GM12878 (cell line): Measurements from ENCODE around the gene PLG. TPM values are rescaled to one million over a fixed set of nuclear protein-coding genes. Genes with fewer than 3 reads are reported as not detected.

Source experiments
- ATAC-seq: fragments of 200-7000 bp; cut with Tn5 transposase; 3 replicates; pipeline ENCODE4 v1.9.1; 2020; ENCODE audit warnings: mild to moderate bottlenecking, moderate library complexity
- BruUV-seq: library from RNA; stranded (reverse); fragments of 400-500 nt; replicated peaks from 2 replicates; lab custom pipeline; 2021; lab: Mats Ljungman, UMichigan
- CTCF ChIA-PET: fragments of 300-600 bp; sonication (Branson Sonifier 250); formaldehyde crosslinking; extraction: SDS; loops from one replicate; lab custom pipeline; 2021; ENCODE audit warnings: inconsistent platforms; lab: Yijun Ruan, JAX
- POLR2A ChIA-PET: fragments of 350-600 bp; formaldehyde crosslinking; extraction: SDS; loops from one replicate; lab custom pipeline; 2021; ENCODE audit warnings: inconsistent platforms; lab: Charles Lee
- RAD21 ChIA-PET: fragments of 300-600 bp; sonication (Branson Sonifier 250); formaldehyde crosslinking; loops from one replicate; lab custom pipeline; 2023; ENCODE audit warnings: antibody characterized with exemption; ENCODE audit not compliant: unreplicated experiment; lab: Charles Lee
- SMC1A ChIA-PET: fragments of 300-600 bp; sonication (Branson Sonifier 250); formaldehyde crosslinking; loops from one replicate; lab custom pipeline; 2023; ENCODE audit not compliant: unreplicated experiment, uncharacterized antibody; lab: Charles Lee
- DNase-seq: peaks from one replicate; pipeline ENCODE4 v3.0.0-alpha.2; 2011; ENCODE audit warnings: low read depth, low spot score
- FAIRE-seq: peaks from 3 replicates; lab custom pipeline; 2011; peaks lifted over from hg19 to GRCh38; lab: Jason Lieb, UNC
- H2AFZ ChIP-seq: 2 replicates; pipeline ENCODE4 v1.6.0; 2011; ENCODE audit warnings: low read depth, low read length, control low read depth; ENCODE audit not compliant: control insufficient read depth
- H3K27ac ChIP-seq: 2 replicates; pipeline ENCODE4 v1.5.1; 2011; ENCODE audit warnings: control low read depth; ENCODE audit not compliant: control insufficient read depth, insufficient read depth
- H3K27me3 ChIP-seq, 2 experiments: replicated peaks in 1 of 2; 2 replicates each; pipeline versions ENCODE4 v1.6.0 to v1.6.1; 2011; ENCODE audit warnings: low read length in 1 of 2; ENCODE audit not compliant: control insufficient read depth in 2 of 2, insufficient read depth in 2 of 2
- H3K36me3 ChIP-seq, 2 experiments: 2 replicates each; pipeline ENCODE4 v1.5.1; 2011; ENCODE audit warnings: low read length in 1 of 2; ENCODE audit not compliant: control insufficient read depth in 2 of 2, insufficient read depth in 2 of 2
- H3K4me1 ChIP-seq: 2 replicates; pipeline ENCODE4 v1.6.1; 2011; ENCODE audit warnings: mild to moderate bottlenecking, low read length, moderate library complexity, mixed read lengths; ENCODE audit not compliant: control insufficient read depth, insufficient read depth
- H3K4me2 ChIP-seq: 2 replicates; pipeline ENCODE4 v1.6.0; 2011; ENCODE audit warnings: control low read depth; ENCODE audit not compliant: control insufficient read depth, insufficient read depth
- H3K4me3 ChIP-seq: fragments of 200-600 bp; sonication (generic); 2 replicates; pipeline ENCODE4 v1.5.1; 2016
- H3K79me2 ChIP-seq: 2 replicates; pipeline ENCODE4 v1.6.0; 2011; ENCODE audit warnings: low read length; ENCODE audit not compliant: control insufficient read depth, insufficient read depth
- H3K9ac ChIP-seq: 2 replicates; pipeline ENCODE4 v1.8.0; 2011; ENCODE audit warnings: low read length, control low read depth, mixed read lengths; ENCODE audit not compliant: control insufficient read depth, insufficient read depth
- H3K9me3 ChIP-seq: replicated peaks from 3 replicates; pipeline ENCODE4 v1.5.1; 2011; ENCODE audit warnings: mild to moderate bottlenecking, low read length; ENCODE audit not compliant: control insufficient read depth, insufficient read depth
- H4K20me1 ChIP-seq: 2 replicates; pipeline ENCODE4 v1.6.0; 2011; ENCODE audit not compliant: control insufficient read depth, insufficient read depth
- CEBPB ChIP-seq, 2 experiments: fragments of 150-350 bp in 1 of 2; IDR thresholded peaks; 2 replicates each; pipeline ENCODE4 v1.6.1; 2012 to 2014; ENCODE audit warnings: low read depth in 2 of 2, low read length in 2 of 2, borderline replicate concordance in 1 of 2, inconsistent platforms in 1 of 2
- EP300 ChIP-seq, 2 experiments: fragments of 150-350 bp in 1 of 2; IDR thresholded peaks; 2 replicates each; pipeline ENCODE4 v1.6.1; 2011 to 2012; ENCODE audit warnings: low read depth in 2 of 2, low read length in 2 of 2, borderline replicate concordance in 1 of 2, improper control_type of control experiment in 1 of 2, inconsistent platforms in 1 of 2; ENCODE audit not compliant: control insufficient read depth in 1 of 2
- FOXM1 ChIP-seq: IDR thresholded peaks from 2 replicates; pipeline ENCODE4 v1.6.1; 2012; ENCODE audit warnings: low read depth, mild to moderate bottlenecking, inconsistent platforms, low read length, moderate library complexity
- GATAD2B ChIP-seq: fragments of 450-650 bp; conservative IDR thresholded peaks from 2 replicates; pipeline ENCODE4 v1.6.1; 2017; ENCODE audit warnings: low read depth, mild to moderate bottlenecking, moderate library complexity
- IKZF2 ChIP-seq, 2 experiments: fragments of 450-650 bp; IDR thresholded peaks; 2 replicates each; pipeline ENCODE4 v1.6.1; 2017; ENCODE audit warnings: mild to moderate bottlenecking in 2 of 2, moderate library complexity in 2 of 2
- MEF2B ChIP-seq: fragments of 450-650 bp; IDR thresholded peaks from 2 replicates; pipeline ENCODE4 v1.6.1; 2018; ENCODE audit warnings: mild to moderate bottlenecking, moderate library complexity; ENCODE audit not compliant: partially characterized antibody, poor library complexity, severe bottlenecking
- NFIC ChIP-seq: IDR thresholded peaks from 2 replicates; pipeline ENCODE4 v1.6.1; 2012; ENCODE audit warnings: low read depth, mild to moderate bottlenecking, inconsistent platforms, low read length, moderate library complexity
- NFYB ChIP-seq: IDR thresholded peaks from 2 replicates; pipeline ENCODE4 v1.6.1; 2011; ENCODE audit warnings: low read depth, mild to moderate bottlenecking, low read length, improper control_type of control experiment, moderate library complexity; ENCODE audit not compliant: insufficient read depth
- POLR2AphosphoS2 ChIP-seq: IDR thresholded peaks from 2 replicates; pipeline ENCODE4 v1.6.1; 2011; ENCODE audit warnings: low read depth, mild to moderate bottlenecking, low read length, improper control_type of control experiment, moderate library complexity
- RUNX3 ChIP-seq: IDR thresholded peaks from 2 replicates; pipeline ENCODE4 v1.6.1; 2012; ENCODE audit warnings: low read length, inconsistent platforms
- SMAD5 ChIP-seq: IDR thresholded peaks from 2 replicates; pipeline ENCODE4 v1.6.1; 2016; ENCODE audit warnings: antibody characterized with exemption, low read depth
- SPI1 ChIP-seq: IDR thresholded peaks from 2 replicates; pipeline ENCODE4 v1.6.1; 2011; ENCODE audit warnings: low read depth, mild to moderate bottlenecking, low read length, moderate library complexity, borderline replicate concordance; ENCODE audit not compliant: insufficient read depth
- TCF12 ChIP-seq: IDR thresholded peaks from 2 replicates; pipeline ENCODE4 v1.6.1; 2011; ENCODE audit warnings: low read depth, mild to moderate bottlenecking, low read length
- ZNF207 ChIP-seq: fragments of 450-650 bp; IDR thresholded peaks from 2 replicates; pipeline ENCODE4 v1.6.1; 2014; ENCODE audit warnings: antibody characterized with exemption, mild to moderate bottlenecking, borderline replicate concordance
- WGBS: methylation state at CpG from one replicate; pipeline ENCODE4 v1.1.6; 2016; ENCODE audit warnings: low lambda C conversion rate; ENCODE audit not compliant: insufficient replicate concordance, insufficient coverage; ENCODE audit errors: missing lambda C conversion rate; 5-methylcytosine and 5-hydroxymethylcytosine counted together
- in situ Hi-C: fragments of 300-500 bp; cut with MboI; formaldehyde crosslinking; loops from 9 replicates; pipeline ENCODE4 v1.14.3; 2018; ENCODE audit warnings: mixed read lengths
- intact Hi-C: fragments of 100-400 bp; cut with micrococcal nuclease; formaldehyde crosslinking; loops from one replicate; pipeline ENCODE4 v1.14.2; 2022; ENCODE audit not compliant: unreplicated experiment
- polyA plus RNA-seq, 11 experiments: library from polyadenylated mRNA; depleted of rRNA in 4 of 11; unstranded in 6 of 11; stranded (reverse) in 5 of 11; fragments of >200 nt; fragmentation: Nextera tagmentation in 4 of 11; fragmentation: Illumina TruSeq in 1 of 11; extraction: Ambion mirVana in 4 of 11; extraction: Trizol in 1 of 11; gene quantifications; 1 replicate in 1 of 11; 2 replicates in 10 of 11; pipeline versions ENCODE4 v1.2.1 to v1.2.3, GENCODE V29; 2011 to 2016; ENCODE audit warnings: inconsistent platforms in 2 of 11, missing spikeins in 2 of 11, low read depth in 1 of 11
- total RNA-seq, 4 experiments: library from RNA; depleted of rRNA in 3 of 4; stranded (reverse); fragments of >200 nt in 3 of 4; fragmentation: Illumina TruSeq in 1 of 4; extraction: Trizol in 1 of 4; gene quantifications; 2 replicates each; pipeline versions ENCODE4 v1.2.1 to v1.2.3, GENCODE V29; 2013 to 2021
- TF ChIP-seq, protein P1 (sequence below): IDR thresholded peaks from 2 replicates; pipeline ENCODE4 v1.6.1; 2012; ENCODE audit warnings: low read length, inconsistent platforms
- TF ChIP-seq, protein P2 (sequence below): fragments of 450-650 bp; formaldehyde crosslinking; IDR thresholded peaks from 2 replicates; pipeline ENCODE4 v1.4.0; 2022; ENCODE audit warnings: mild to moderate bottlenecking, moderate library complexity
- TF ChIP-seq, protein P3 (sequence below): fragments of 450-650 bp; IDR thresholded peaks from 2 replicates; pipeline ENCODE4 v1.6.1; 2016; ENCODE audit warnings: mild to moderate bottlenecking

PLG gene
- total and polyA plus RNA-seq, 10 of the 15 experiments (the other 5 are each of a cell fraction or from before 2014, with no cell fraction given) = 0.06 to 3.0 (median 0.97) TPM; not detected in 1

- intact Hi-C loops = no loop called here
- FAIRE-seq (no peak), DNase-seq (peak; percentile 49), ATAC-seq (no peak)
- peaks cover 11% of the 10 kb centered on the region for H3K4me1 ChIP-seq
- peaks cover 8% of the 10 kb centered on the region for H3K9me3 ChIP-seq
- RAD21 ChIA-PET = no interaction called here
- no peaks in the 10 kb centered on the region for H3K36me3 ChIP-seq
- POLR2A ChIA-PET = no interaction called here
- in situ Hi-C loops = no loop called here
- 4% methylated on average over 7 of the region's 9 CpGs for WGBS
- H3K27me3 ChIP-seq = no peaks in the 10 kb centered on the region
- H2AFZ ChIP-seq = no peak overlapping the region
- H3K4me2 ChIP-seq = peak overlapping the region; percentile 1; the same call in 1 of the 2 replicates
- no peaks in the 10 kb centered on the region for H3K79me2 ChIP-seq
- H3K27ac ChIP-seq = peak overlapping the region; percentile 60
- no peaks in the 10 kb centered on the region for H4K20me1 ChIP-seq
- BruUV-seq = no TSS peak
- CTCF ChIA-PET = no interaction called here
- SMC1A ChIA-PET = no interaction called here
- no peak overlapping the region for H3K9ac ChIP-seq
- no peak overlapping the region for H3K4me3 ChIP-seq
- TF ChIP-seq GATAD2B (no peak), IKZF2 (IDR thresholded peaks at IDR 0.05) (no peak), SPI1 (no peak), EP300 (IDR thresholded peaks at IDR 0.05; ENCODE audit: borderline replicate concordance in 1 of 2, control insufficient read depth in 1 of 2, low read depth in 2 of 2, low read length in 2 of 2) (no peak), NFIC (peak; percentile 85), NFYB (no peak), ZNF207 (no peak), CEBPB (IDR thresholded peaks at IDR 0.05; ENCODE audit: borderline replicate concordance in 1 of 2, low read depth in 2 of 2, low read length in 2 of 2) (no peak), RUNX3 (peak; percentile 72), TCF12 (0 out of 2 replicates have a peak, but pooled peaks have one; percentile 21), POLR2AphosphoS2 (no peak), FOXM1 (peak; percentile 76), MEF2B (peak; percentile 92), SMAD5 (no peak)
- TF ChIP-seq, protein P1, sequence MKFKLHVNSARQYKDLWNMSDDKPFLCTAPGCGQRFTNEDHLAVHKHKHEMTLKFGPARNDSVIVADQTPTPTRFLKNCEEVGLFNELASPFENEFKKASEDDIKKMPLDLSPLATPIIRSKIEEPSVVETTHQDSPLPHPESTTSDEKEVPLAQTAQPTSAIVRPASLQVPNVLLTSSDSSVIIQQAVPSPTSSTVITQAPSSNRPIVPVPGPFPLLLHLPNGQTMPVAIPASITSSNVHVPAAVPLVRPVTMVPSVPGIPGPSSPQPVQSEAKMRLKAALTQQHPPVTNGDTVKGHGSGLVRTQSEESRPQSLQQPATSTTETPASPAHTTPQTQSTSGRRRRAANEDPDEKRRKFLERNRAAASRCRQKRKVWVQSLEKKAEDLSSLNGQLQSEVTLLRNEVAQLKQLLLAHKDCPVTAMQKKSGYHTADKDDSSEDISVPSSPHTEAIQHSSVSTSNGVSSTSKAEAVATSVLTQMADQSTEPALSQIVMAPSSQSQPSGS = peak; percentile 73; the same call in 1 of the 2 replicates
- TF ChIP-seq, protein P2, sequence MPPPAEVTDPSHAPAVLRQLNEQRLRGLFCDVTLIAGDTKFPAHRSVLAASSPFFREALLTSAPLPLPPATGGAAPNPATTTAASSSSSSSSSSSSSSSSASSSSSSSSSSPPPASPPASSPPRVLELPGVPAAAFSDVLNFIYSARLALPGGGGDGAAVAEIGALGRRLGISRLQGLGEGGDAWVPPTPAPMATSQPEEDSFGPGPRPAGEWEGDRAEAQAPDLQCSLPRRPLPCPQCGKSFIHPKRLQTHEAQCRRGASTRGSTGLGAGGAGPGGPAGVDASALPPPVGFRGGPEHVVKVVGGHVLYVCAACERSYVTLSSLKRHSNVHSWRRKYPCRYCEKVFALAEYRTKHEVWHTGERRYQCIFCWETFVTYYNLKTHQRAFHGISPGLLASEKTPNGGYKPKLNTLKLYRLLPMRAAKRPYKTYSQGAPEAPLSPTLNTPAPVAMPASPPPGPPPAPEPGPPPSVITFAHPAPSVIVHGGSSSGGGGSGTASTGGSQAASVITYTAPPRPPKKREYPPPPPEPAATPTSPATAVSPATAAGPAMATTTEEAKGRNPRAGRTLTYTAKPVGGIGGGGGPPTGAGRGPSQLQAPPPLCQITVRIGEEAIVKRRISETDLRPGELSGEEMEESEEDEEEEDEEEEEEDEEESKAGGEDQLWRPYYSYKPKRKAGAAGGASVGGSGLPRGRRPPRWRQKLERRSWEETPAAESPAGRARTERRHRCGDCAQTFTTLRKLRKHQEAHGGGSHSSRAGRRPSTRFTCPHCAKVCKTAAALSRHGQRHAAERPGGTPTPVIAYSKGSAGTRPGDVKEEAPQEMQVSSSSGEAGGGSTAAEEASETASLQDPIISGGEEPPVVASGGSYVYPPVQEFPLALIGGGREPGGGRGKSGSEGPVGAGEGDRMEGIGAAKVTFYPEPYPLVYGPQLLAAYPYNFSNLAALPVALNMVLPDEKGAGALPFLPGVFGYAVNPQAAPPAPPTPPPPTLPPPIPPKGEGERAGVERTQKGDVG (CRISPR knock-in tag) = no peak
- TF ChIP-seq, protein P3, sequence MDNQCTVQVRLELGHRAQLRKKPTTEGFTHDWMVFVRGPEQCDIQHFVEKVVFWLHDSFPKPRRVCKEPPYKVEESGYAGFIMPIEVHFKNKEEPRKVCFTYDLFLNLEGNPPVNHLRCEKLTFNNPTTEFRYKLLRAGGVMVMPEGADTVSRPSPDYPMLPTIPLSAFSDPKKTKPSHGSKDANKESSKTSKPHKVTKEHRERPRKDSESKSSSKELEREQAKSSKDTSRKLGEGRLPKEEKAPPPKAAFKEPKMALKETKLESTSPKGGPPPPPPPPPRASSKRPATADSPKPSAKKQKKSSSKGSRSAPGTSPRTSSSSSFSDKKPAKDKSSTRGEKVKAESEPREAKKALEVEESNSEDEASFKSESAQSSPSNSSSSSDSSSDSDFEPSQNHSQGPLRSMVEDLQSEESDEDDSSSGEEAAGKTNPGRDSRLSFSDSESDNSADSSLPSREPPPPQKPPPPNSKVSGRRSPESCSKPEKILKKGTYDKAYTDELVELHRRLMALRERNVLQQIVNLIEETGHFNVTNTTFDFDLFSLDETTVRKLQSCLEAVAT = no peak
These were observed 87.4 kb downstream of the PLG start for GRCh38 chr6:160789263-160790027.
